PFSK-1 (cell line): ENCODE data around the gene PIM3.

Source experiments
- FOXP2 ChIP-seq: optimal IDR thresholded peaks from 2 replicates; pipeline ENCODE3; 2011; ENCODE audit warnings: borderline replicate concordance, control low read depth, inconsistent platforms; ENCODE audit not compliant: insufficient read depth; ENCODE audit errors: extremely low read length, extremely low read depth
- POLR2AphosphoS5 ChIP-seq: IDR thresholded peaks from 2 replicates; pipeline ENCODE4 v1.6.1; 2012; ENCODE audit warnings: low read depth, mild to moderate bottlenecking, control low read depth, low read length, moderate library complexity
- SIN3A ChIP-seq: IDR thresholded peaks from 2 replicates; pipeline ENCODE4 v1.6.1; 2012; ENCODE audit warnings: mild to moderate bottlenecking, low read length, moderate library complexity, borderline replicate concordance; ENCODE audit not compliant: insufficient read depth
- TAF1 ChIP-seq: IDR thresholded peaks from 2 replicates; pipeline ENCODE4 v1.6.1; 2012; ENCODE audit warnings: low read length, control low read depth, borderline replicate concordance; ENCODE audit not compliant: insufficient read depth
- TF ChIP-seq, protein P1 (sequence below), 2 experiments: IDR thresholded peaks; 2 replicates each; pipeline versions ENCODE4 v1.6.1 to v1.8.0; 2011 to 2012; ENCODE audit warnings: low read depth in 2 of 2, low read length in 2 of 2, control low read depth in 1 of 2, inconsistent platforms in 1 of 2, mild to moderate bottlenecking in 1 of 2, moderate library complexity in 1 of 2; ENCODE audit not compliant: insufficient read depth in 1 of 2

The PIM3 gene

DNA sequence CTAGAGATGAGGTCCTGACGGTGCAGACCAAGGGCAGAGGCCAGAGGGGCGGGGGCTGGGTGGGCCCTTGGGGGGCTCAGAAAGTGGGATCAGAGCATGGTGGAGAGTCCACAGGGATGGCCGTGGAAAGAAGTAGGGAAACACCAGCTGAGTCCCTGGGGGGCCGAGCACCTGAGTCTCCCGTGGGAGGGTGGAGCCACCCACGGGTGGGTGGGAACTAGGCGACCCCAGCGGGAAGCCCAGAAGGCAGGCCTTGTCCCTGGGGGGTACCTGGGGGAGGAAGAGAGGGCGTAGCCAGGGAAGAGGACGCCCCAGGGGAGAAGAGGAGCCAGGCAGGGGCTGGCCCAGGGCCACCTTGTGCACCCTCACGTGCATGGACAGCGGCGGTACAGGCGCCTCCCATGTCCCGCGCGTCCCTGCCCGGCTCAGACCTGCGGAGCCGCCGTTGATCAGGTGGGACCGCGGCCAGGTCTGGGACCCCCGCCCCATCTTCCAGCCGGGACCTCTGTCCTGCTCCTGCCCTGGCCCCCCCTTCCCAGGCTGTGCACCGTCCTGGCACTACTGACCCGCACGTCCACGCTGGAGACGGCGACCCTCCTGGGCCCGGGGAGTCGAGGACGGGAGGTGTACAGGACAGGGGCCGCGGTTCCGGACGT lies 31.9 kb upstream of the PIM3 start:
- no peak for TF ChIP-seq POLR2AphosphoS5
- TF ChIP-seq, protein P1, sequence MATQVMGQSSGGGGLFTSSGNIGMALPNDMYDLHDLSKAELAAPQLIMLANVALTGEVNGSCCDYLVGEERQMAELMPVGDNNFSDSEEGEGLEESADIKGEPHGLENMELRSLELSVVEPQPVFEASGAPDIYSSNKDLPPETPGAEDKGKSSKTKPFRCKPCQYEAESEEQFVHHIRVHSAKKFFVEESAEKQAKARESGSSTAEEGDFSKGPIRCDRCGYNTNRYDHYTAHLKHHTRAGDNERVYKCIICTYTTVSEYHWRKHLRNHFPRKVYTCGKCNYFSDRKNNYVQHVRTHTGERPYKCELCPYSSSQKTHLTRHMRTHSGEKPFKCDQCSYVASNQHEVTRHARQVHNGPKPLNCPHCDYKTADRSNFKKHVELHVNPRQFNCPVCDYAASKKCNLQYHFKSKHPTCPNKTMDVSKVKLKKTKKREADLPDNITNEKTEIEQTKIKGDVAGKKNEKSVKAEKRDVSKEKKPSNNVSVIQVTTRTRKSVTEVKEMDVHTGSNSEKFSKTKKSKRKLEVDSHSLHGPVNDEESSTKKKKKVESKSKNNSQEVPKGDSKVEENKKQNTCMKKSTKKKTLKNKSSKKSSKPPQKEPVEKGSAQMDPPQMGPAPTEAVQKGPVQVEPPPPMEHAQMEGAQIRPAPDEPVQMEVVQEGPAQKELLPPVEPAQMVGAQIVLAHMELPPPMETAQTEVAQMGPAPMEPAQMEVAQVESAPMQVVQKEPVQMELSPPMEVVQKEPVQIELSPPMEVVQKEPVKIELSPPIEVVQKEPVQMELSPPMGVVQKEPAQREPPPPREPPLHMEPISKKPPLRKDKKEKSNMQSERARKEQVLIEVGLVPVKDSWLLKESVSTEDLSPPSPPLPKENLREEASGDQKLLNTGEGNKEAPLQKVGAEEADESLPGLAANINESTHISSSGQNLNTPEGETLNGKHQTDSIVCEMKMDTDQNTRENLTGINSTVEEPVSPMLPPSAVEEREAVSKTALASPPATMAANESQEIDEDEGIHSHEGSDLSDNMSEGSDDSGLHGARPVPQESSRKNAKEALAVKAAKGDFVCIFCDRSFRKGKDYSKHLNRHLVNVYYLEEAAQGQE (IDR thresholded peaks at IDR 0.05; ENCODE audit: insufficient read depth in 1 of 2, low read depth in 2 of 2, low read length in 2 of 2): no peak
- TF ChIP-seq FOXP2: no peak
- TF ChIP-seq TAF1: no peak
- TF ChIP-seq SIN3A: no peak

DNA sequence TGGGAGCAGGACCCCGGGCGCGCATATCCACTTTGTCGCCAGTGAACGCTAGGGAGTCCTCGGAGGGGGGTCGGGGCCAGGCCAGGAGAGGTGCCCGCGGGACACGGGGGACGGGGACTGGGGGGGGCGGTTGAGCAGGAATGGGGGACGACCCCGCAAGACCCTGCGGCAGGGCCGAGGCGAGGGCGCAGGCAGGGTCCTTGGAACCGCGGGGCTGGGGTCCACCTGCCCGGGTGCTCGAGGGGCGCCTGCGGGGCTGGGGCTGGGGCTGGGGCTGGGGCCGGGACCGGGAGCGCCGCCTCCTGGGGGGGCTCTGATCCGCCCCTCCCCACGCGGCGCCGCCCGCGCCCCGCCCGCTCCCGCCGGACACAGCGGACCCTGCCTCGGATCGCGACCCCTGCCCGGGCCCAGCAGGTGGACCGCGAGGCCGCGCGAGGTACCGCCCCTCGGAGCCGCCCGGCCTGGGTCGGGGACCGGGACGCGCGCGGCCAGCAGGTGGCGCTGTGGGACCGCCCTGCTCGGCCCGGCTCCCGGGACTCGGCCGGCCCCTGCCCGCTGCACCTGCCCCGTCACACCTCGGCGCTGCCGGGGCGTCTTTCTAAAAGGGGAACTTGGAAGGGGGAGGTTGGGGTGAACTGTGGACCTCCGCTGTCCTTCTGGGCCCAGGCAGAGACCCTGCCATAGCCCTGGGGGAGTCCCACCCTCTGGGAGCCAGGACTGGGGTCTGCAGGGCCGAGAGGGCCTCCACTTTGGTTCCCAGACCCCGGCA lies 31.2 kb upstream of the PIM3 start:
- TF ChIP-seq SIN3A: no peak
- TF ChIP-seq, protein P1 (IDR thresholded peaks at IDR 0.05; ENCODE audit: insufficient read depth in 1 of 2, low read depth in 2 of 2, low read length in 2 of 2): no peak
- TF ChIP-seq POLR2AphosphoS5: no peak
- no peak for TF ChIP-seq TAF1
- peak; percentile 69 for TF ChIP-seq FOXP2

DNA sequence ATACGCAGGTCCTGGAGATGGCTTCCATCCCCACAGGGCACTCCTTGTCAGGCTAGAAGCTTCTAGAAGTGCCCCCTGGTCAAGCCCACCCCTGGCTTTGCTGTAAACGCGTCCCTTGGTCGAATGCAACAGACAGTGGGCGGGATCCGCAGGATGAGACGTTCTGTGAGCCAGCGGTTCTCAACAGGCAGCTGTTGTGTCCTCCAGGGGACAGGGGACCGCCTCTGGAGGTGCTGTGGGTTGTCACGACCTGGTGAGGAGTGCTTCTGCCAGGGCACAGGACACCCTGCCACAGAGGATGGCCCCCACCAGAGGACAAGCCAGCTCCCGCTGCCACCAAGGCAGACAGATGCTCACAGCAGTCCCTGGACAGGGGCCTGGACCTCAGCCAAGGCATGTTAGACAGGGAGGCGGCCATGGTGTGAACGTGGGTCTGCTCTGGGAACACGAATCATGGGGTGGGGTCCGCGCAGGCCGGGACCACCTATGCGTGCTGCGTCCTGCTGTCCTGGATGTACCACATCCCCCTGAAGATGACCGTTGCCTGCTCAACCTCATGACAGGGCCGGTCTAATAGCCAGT lies 30.5 kb upstream of the PIM3 start:
- TF ChIP-seq TAF1: no peak
- no peak for TF ChIP-seq POLR2AphosphoS5
- TF ChIP-seq SIN3A: no peak
- TF ChIP-seq, protein P1 (IDR thresholded peaks at IDR 0.05; ENCODE audit: insufficient read depth in 1 of 2, low read depth in 2 of 2, low read length in 2 of 2): 0 out of 4 replicates have a peak, but pooled peaks of 1 of the 2 experiments have one; percentile 35

DNA sequence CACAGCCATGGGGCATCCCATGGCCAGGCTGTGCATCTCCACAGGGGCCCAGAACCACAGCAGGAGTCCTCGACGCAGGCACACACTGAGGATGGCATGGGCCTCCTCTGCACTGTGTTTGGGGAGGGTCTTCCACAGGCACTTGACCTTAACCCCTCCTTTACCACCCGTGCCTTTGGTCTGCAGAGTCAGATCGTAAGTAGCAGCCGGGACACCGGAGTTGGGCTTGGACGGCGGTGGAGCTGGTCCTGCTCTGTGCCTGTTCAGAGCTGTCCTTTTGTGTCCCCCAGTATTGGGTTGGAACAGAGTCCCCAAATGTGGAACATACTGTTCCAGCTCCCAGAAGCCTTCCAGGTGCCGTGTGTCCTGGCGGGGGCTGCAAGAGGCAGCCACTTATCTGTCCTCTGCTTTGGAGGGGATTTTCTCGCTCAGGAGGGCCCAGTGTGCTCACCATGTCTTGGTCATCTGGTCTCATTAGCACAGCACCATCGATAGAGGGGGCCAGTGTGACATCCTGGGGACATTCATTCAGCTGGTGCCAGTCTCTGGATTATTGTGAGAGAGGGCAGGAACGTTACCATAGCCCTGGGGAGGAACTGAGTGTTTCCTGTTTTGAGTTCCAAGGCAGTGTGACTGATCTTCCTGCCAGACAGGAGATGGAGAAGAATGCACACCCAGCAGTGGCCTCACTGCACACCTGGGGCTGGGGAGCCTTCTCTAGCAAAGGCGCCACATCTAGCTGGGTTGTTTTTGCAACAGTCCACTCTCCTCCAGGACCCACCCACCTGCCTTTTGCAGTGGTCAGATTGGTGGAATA lies 29.8 kb upstream of the PIM3 start:
- TF ChIP-seq, protein P1 (IDR thresholded peaks at IDR 0.05; ENCODE audit: insufficient read depth in 1 of 2, low read depth in 2 of 2, low read length in 2 of 2): no peak
- TF ChIP-seq TAF1 (no peak), SIN3A (no peak), POLR2AphosphoS5 (no peak), FOXP2 (no peak)
